ENCODE data around the gene CHST15. TPM values are rescaled to one million over a fixed set of nuclear protein-coding genes. Genes with fewer than 3 reads are reported as not detected.
A peak's percentile ranks its signal among the peaks of the same experiment; 100 is the strongest.

CHST15 gene
- total RNA-seq, 6 donors from 2014 or later: 16.1 to 54.5 (median 27.3) TPM

- H3K27ac ChIP-seq: no peak overlapping the region
- H3K36me3 ChIP-seq: no peaks in the 10 kb centered on the region
- TF ChIP-seq EP300 (IDR thresholded peaks at IDR 0.05) (no peak), POLR2AphosphoS5 (IDR thresholded peaks at IDR 0.05) (no peak), POLR2A (IDR thresholded peaks at IDR 0.05) (no peak)
- TF ChIP-seq, protein P1, sequence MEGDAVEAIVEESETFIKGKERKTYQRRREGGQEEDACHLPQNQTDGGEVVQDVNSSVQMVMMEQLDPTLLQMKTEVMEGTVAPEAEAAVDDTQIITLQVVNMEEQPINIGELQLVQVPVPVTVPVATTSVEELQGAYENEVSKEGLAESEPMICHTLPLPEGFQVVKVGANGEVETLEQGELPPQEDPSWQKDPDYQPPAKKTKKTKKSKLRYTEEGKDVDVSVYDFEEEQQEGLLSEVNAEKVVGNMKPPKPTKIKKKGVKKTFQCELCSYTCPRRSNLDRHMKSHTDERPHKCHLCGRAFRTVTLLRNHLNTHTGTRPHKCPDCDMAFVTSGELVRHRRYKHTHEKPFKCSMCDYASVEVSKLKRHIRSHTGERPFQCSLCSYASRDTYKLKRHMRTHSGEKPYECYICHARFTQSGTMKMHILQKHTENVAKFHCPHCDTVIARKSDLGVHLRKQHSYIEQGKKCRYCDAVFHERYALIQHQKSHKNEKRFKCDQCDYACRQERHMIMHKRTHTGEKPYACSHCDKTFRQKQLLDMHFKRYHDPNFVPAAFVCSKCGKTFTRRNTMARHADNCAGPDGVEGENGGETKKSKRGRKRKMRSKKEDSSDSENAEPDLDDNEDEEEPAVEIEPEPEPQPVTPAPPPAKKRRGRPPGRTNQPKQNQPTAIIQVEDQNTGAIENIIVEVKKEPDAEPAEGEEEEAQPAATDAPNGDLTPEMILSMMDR (IDR thresholded peaks at IDR 0.05): no peak
- H3K9me3 ChIP-seq: no peaks in the 10 kb centered on the region
- 16 to 49% methylated on average over 29 to 59 of the region's 92 CpGs for WGBS, 2 donors
- DNase-seq: peak in 1 of 2 donors; percentile 87
- H3K27me3 ChIP-seq: peaks cover 0 to 39% (median 17%) of the 10 kb centered on the region in 4 donors
- peak overlapping the region in 3 of 4 donors; percentile 14 to 16 (median 15) for H3K4me3 ChIP-seq
- H3K4me1 ChIP-seq: peaks cover 21 to 35% (median 29%) of the 10 kb centered on the region in 4 donors
- no peak for ATAC-seq (ENCODE audit: low FRiP score in 2 of 2)
Observed at GRCh38 chr10:123991611-123992570, 101.5 kb downstream of the CHST15 start.

GRCh38 chr10:123990889-123991288, 102.5 kb downstream of the CHST15 start:
- Histone ChIP-seq H3K4me1 (peaks cover 20 to 31% (median 22%) of the 10 kb centered on the region in 4 donors), H3K27me3 (peaks cover 0 to 39% (median 17%) of the 10 kb centered on the region in 4 donors), H3K9me3 (no peaks in the 10 kb centered on the region), H3K36me3 (no peaks in the 10 kb centered on the region), H3K4me3 (no peak overlapping the region), H3K27ac (no peak overlapping the region)
- no peak for ATAC-seq (ENCODE audit: low FRiP score in 2 of 2)
- DNase-seq: no peak
- TF ChIP-seq POLR2A (IDR thresholded peaks at IDR 0.05) (no peak), POLR2AphosphoS5 (IDR thresholded peaks at IDR 0.05) (no peak), EP300 (IDR thresholded peaks at IDR 0.05) (no peak)
- TF ChIP-seq, protein P1 (IDR thresholded peaks at IDR 0.05): no peak
- WGBS, 2 donors: 83 to 87% methylated on average over 10 of the region's 10 CpGs

GRCh38 chr10:123988694-123989093, 104.7 kb downstream of the CHST15 start:
- Histone ChIP-seq H3K4me3 (no peak overlapping the region), H3K27ac (no peak overlapping the region), H3K9me3 (no peaks in the 10 kb centered on the region), H3K36me3 (no peaks in the 10 kb centered on the region), H3K27me3 (peaks cover 0 to 25% (median 13%) of the 10 kb centered on the region in 4 donors), H3K4me1 (peaks cover 4 to 12% (median 5%) of the 10 kb centered on the region in 4 donors)
- WGBS, 2 donors: 69 to 72% methylated on average over 2 of the region's 2 CpGs
- TF ChIP-seq POLR2AphosphoS5 (IDR thresholded peaks at IDR 0.05) (no peak), EP300 (IDR thresholded peaks at IDR 0.05) (no peak), POLR2A (IDR thresholded peaks at IDR 0.05) (no peak)
- TF ChIP-seq, protein P1 (IDR thresholded peaks at IDR 0.05): no peak
- no peak for ATAC-seq (ENCODE audit: low FRiP score in 2 of 2)
- no peak for DNase-seq

- ATAC-seq (ENCODE audit: low FRiP score in 2 of 2) (no peak), DNase-seq (no peak)
- H3K36me3 ChIP-seq: no peaks in the 10 kb centered on the region
- TF ChIP-seq EP300 (IDR thresholded peaks at IDR 0.05) (no peak), POLR2AphosphoS5 (IDR thresholded peaks at IDR 0.05) (no peak), POLR2A (IDR thresholded peaks at IDR 0.05) (no peak)
- TF ChIP-seq, protein P1 (IDR thresholded peaks at IDR 0.05): no peak
- 0 to 38% methylated on average over 1 of the region's 1 CpG for WGBS, 2 donors
- no peak overlapping the region for H3K27ac ChIP-seq
- H3K4me3 ChIP-seq: no peak overlapping the region
- peaks cover under 1 to 7% (median 3%) of the 10 kb centered on the region in 4 donors for H3K4me1 ChIP-seq
- no peaks in the 10 kb centered on the region for H3K9me3 ChIP-seq
- peaks cover 0 to 16% (median 8%) of the 10 kb centered on the region in 4 donors for H3K27me3 ChIP-seq
Observed at GRCh38 chr10:123986736-123987135, 106.7 kb downstream of the CHST15 start.
